GM12878 (cell line): ENCODE results near the gene GAK. TPM values are rescaled to one million over a fixed set of nuclear protein-coding genes. Genes with fewer than 3 reads are reported as not detected.

Experiments used
- ATAC-seq: fragments of 200-7000 bp; cut with Tn5 transposase; 3 replicates; pipeline ENCODE4 v1.9.1; 2020; ENCODE audit warnings: mild to moderate bottlenecking, moderate library complexity
- BruUV-seq: library from RNA; stranded (reverse); fragments of 400-500 nt; replicated peaks from 2 replicates; lab custom pipeline; 2021; lab: Mats Ljungman, UMichigan
- CTCF ChIA-PET: fragments of 300-600 bp; sonication (Branson Sonifier 250); formaldehyde crosslinking; extraction: SDS; loops from one replicate; lab custom pipeline; 2021; ENCODE audit warnings: inconsistent platforms; lab: Yijun Ruan, JAX
- POLR2A ChIA-PET: fragments of 350-600 bp; formaldehyde crosslinking; extraction: SDS; loops from one replicate; lab custom pipeline; 2021; ENCODE audit warnings: inconsistent platforms; lab: Charles Lee
- RAD21 ChIA-PET: fragments of 300-600 bp; sonication (Branson Sonifier 250); formaldehyde crosslinking; loops from one replicate; lab custom pipeline; 2023; ENCODE audit warnings: antibody characterized with exemption; ENCODE audit not compliant: unreplicated experiment; lab: Charles Lee
- SMC1A ChIA-PET: fragments of 300-600 bp; sonication (Branson Sonifier 250); formaldehyde crosslinking; loops from one replicate; lab custom pipeline; 2023; ENCODE audit not compliant: unreplicated experiment, uncharacterized antibody; lab: Charles Lee
- DNase-seq: peaks from one replicate; pipeline ENCODE4 v3.0.0-alpha.2; 2011; ENCODE audit warnings: low read depth, low spot score
- FAIRE-seq: peaks from 3 replicates; lab custom pipeline; 2011; peaks lifted over from hg19 to GRCh38; lab: Jason Lieb, UNC
- H2AFZ ChIP-seq: 2 replicates; pipeline ENCODE4 v1.6.0; 2011; ENCODE audit warnings: low read depth, low read length, control low read depth; ENCODE audit not compliant: control insufficient read depth
- H3K27ac ChIP-seq: 2 replicates; pipeline ENCODE4 v1.5.1; 2011; ENCODE audit warnings: control low read depth; ENCODE audit not compliant: control insufficient read depth, insufficient read depth
- H3K27me3 ChIP-seq, 2 experiments: replicated peaks in 1 of 2; 2 replicates each; pipeline versions ENCODE4 v1.6.0 to v1.6.1; 2011; ENCODE audit warnings: low read length in 1 of 2; ENCODE audit not compliant: control insufficient read depth in 2 of 2, insufficient read depth in 2 of 2
- H3K36me3 ChIP-seq, 2 experiments: 2 replicates each; pipeline ENCODE4 v1.5.1; 2011; ENCODE audit warnings: low read length in 1 of 2; ENCODE audit not compliant: control insufficient read depth in 2 of 2, insufficient read depth in 2 of 2
- H3K4me1 ChIP-seq: 2 replicates; pipeline ENCODE4 v1.6.1; 2011; ENCODE audit warnings: mild to moderate bottlenecking, low read length, moderate library complexity, mixed read lengths; ENCODE audit not compliant: control insufficient read depth, insufficient read depth
- H3K4me2 ChIP-seq: 2 replicates; pipeline ENCODE4 v1.6.0; 2011; ENCODE audit warnings: control low read depth; ENCODE audit not compliant: control insufficient read depth, insufficient read depth
- H3K4me3 ChIP-seq: fragments of 200-600 bp; sonication (generic); 2 replicates; pipeline ENCODE4 v1.5.1; 2016
- H3K79me2 ChIP-seq: 2 replicates; pipeline ENCODE4 v1.6.0; 2011; ENCODE audit warnings: low read length; ENCODE audit not compliant: control insufficient read depth, insufficient read depth
- H3K9ac ChIP-seq: 2 replicates; pipeline ENCODE4 v1.8.0; 2011; ENCODE audit warnings: low read length, control low read depth, mixed read lengths; ENCODE audit not compliant: control insufficient read depth, insufficient read depth
- H3K9me3 ChIP-seq: replicated peaks from 3 replicates; pipeline ENCODE4 v1.5.1; 2011; ENCODE audit warnings: mild to moderate bottlenecking, low read length; ENCODE audit not compliant: control insufficient read depth, insufficient read depth
- H4K20me1 ChIP-seq: 2 replicates; pipeline ENCODE4 v1.6.0; 2011; ENCODE audit not compliant: control insufficient read depth, insufficient read depth
- BCL11A ChIP-seq: IDR thresholded peaks from 2 replicates; pipeline ENCODE4 v1.6.1; 2011; ENCODE audit warnings: low read depth, low read length
- NR2F1 ChIP-seq: fragments of 450-650 bp; conservative IDR thresholded peaks from 2 replicates; pipeline ENCODE4 v1.6.1; 2017; ENCODE audit warnings: mild to moderate bottlenecking
- POLR2AphosphoS2 ChIP-seq: IDR thresholded peaks from 2 replicates; pipeline ENCODE4 v1.6.1; 2011; ENCODE audit warnings: low read depth, mild to moderate bottlenecking, low read length, improper control_type of control experiment, moderate library complexity
- RAD51 ChIP-seq: fragments of 450-650 bp; IDR thresholded peaks from 2 replicates; pipeline ENCODE4 v1.6.1; 2016; ENCODE audit warnings: moderate library complexity, mild to moderate bottlenecking, inconsistent platforms
- RUNX3 ChIP-seq: IDR thresholded peaks from 2 replicates; pipeline ENCODE4 v1.6.1; 2012; ENCODE audit warnings: low read length, inconsistent platforms
- SMAD5 ChIP-seq: IDR thresholded peaks from 2 replicates; pipeline ENCODE4 v1.6.1; 2016; ENCODE audit warnings: antibody characterized with exemption, low read depth
- WGBS: methylation state at CpG from one replicate; pipeline ENCODE4 v1.1.6; 2016; ENCODE audit warnings: low lambda C conversion rate; ENCODE audit not compliant: insufficient replicate concordance, insufficient coverage; ENCODE audit errors: missing lambda C conversion rate; 5-methylcytosine and 5-hydroxymethylcytosine counted together
- in situ Hi-C: fragments of 300-500 bp; cut with MboI; formaldehyde crosslinking; loops from 9 replicates; pipeline ENCODE4 v1.14.3; 2018; ENCODE audit warnings: mixed read lengths
- intact Hi-C: fragments of 100-400 bp; cut with micrococcal nuclease; formaldehyde crosslinking; loops from one replicate; pipeline ENCODE4 v1.14.2; 2022; ENCODE audit not compliant: unreplicated experiment
- polyA plus RNA-seq, 11 experiments: library from polyadenylated mRNA; depleted of rRNA in 4 of 11; unstranded in 6 of 11; stranded (reverse) in 5 of 11; fragments of >200 nt; fragmentation: Nextera tagmentation in 4 of 11; fragmentation: Illumina TruSeq in 1 of 11; extraction: Ambion mirVana in 4 of 11; extraction: Trizol in 1 of 11; gene quantifications; 1 replicate in 1 of 11; 2 replicates in 10 of 11; pipeline versions ENCODE4 v1.2.1 to v1.2.3, GENCODE V29; 2011 to 2016; ENCODE audit warnings: inconsistent platforms in 2 of 11, missing spikeins in 2 of 11, low read depth in 1 of 11
- total RNA-seq, 4 experiments: library from RNA; depleted of rRNA in 3 of 4; stranded (reverse); fragments of >200 nt in 3 of 4; fragmentation: Illumina TruSeq in 1 of 4; extraction: Trizol in 1 of 4; gene quantifications; 2 replicates each; pipeline versions ENCODE4 v1.2.1 to v1.2.3, GENCODE V29; 2013 to 2021
- TF ChIP-seq, protein P1 (sequence below): fragments of 150-350 bp; IDR thresholded peaks from 2 replicates; pipeline ENCODE4 v1.6.1; 2014; ENCODE audit warnings: mild to moderate bottlenecking, low read depth, low read length
- TF ChIP-seq, protein P2 (sequence below): fragments of 450-650 bp; IDR thresholded peaks from 2 replicates; pipeline ENCODE4 v1.6.1; 2017; ENCODE audit warnings: mild to moderate bottlenecking, low read depth, inconsistent platforms; ENCODE audit not compliant: poor library complexity, severe bottlenecking

GAK gene
- total and polyA plus RNA-seq, 10 of the 15 experiments (the other 5 are each of a cell fraction or from before 2014, with no cell fraction given): 0.82 to 127 (median 53.8) TPM

DNA sequence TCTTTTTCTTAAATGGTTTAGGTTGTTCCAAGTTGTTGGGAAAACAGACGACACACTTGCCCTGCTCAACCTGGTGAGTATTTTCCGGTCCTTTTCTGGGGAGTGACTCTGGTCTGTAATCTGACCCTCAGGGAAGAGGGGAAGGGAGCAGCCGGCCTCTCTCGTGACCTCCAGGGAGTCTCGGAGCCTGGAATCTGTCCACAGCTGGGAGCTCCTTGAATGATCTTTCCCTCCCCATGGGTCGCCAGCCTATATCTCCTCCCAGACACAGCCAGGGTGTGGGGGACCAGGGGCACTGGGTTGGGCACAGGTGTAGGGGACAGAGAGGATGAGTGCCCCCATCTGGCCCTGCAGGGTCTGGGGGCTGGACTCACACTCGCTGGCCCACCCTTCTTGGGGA is 19.1 kb upstream of the GAK start:
- Histone ChIP-seq H3K36me3 (no peaks in the 10 kb centered on the region), H3K9me3 (no peaks in the 10 kb centered on the region), H4K20me1 (no peaks in the 10 kb centered on the region), H2AFZ (no peak overlapping the region), H3K4me2 (no peak overlapping the region), H3K27me3 (no peaks in the 10 kb centered on the region), H3K4me1 (no peaks in the 10 kb centered on the region), H3K79me2 (no peaks in the 10 kb centered on the region), H3K27ac (no peak overlapping the region), H3K9ac (no peak overlapping the region), H3K4me3 (no peak overlapping the region)
- ChIA-PET RAD21 (no interaction called here), POLR2A (interaction anchor here (1.0 kb wide), 1 partner anchor 15 kb away, joined by 3 read pairs; no protein-coding TSS in a partner anchor), CTCF (no interaction called here), SMC1A (no interaction called here)
- intact Hi-C loops (no loop called here), in situ Hi-C loops (no loop called here)
- WGBS: 70% methylated on average over 7 of the region's 7 CpGs
- TF ChIP-seq, protein P1, sequence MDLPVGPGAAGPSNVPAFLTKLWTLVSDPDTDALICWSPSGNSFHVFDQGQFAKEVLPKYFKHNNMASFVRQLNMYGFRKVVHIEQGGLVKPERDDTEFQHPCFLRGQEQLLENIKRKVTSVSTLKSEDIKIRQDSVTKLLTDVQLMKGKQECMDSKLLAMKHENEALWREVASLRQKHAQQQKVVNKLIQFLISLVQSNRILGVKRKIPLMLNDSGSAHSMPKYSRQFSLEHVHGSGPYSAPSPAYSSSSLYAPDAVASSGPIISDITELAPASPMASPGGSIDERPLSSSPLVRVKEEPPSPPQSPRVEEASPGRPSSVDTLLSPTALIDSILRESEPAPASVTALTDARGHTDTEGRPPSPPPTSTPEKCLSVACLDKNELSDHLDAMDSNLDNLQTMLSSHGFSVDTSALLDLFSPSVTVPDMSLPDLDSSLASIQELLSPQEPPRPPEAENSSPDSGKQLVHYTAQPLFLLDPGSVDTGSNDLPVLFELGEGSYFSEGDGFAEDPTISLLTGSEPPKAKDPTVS: no peak
- no peak for TF ChIP-seq SMAD5
- no peak for TF ChIP-seq RUNX3
- TF ChIP-seq POLR2AphosphoS2: no peak
- TF ChIP-seq RAD51: no peak
- no peak for TF ChIP-seq NR2F1
- TF ChIP-seq, protein P2, sequence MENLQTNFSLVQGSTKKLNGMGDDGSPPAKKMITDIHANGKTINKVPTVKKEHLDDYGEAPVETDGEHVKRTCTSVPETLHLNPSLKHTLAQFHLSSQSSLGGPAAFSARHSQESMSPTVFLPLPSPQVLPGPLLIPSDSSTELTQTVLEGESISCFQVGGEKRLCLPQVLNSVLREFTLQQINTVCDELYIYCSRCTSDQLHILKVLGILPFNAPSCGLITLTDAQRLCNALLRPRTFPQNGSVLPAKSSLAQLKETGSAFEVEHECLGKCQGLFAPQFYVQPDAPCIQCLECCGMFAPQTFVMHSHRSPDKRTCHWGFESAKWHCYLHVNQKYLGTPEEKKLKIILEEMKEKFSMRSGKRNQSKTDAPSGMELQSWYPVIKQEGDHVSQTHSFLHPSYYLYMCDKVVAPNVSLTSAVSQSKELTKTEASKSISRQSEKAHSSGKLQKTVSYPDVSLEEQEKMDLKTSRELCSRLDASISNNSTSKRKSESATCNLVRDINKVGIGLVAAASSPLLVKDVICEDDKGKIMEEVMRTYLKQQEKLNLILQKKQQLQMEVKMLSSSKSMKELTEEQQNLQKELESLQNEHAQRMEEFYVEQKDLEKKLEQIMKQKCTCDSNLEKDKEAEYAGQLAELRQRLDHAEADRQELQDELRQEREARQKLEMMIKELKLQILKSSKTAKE: no peak
- TF ChIP-seq BCL11A: no peak
- DNase-seq (no peak), ATAC-seq (no peak), FAIRE-seq (no peak)
- BruUV-seq: no TSS peak
